ENCODE data around the gene MTFR1L. TPM values are rescaled to one million over a fixed set of nuclear protein-coding genes. Genes with fewer than 3 reads are reported as not detected.

The MTFR1L gene
- total RNA-seq, 2 donors from 2014 or later, result 39.6 to 58.8 TPM

DNA sequence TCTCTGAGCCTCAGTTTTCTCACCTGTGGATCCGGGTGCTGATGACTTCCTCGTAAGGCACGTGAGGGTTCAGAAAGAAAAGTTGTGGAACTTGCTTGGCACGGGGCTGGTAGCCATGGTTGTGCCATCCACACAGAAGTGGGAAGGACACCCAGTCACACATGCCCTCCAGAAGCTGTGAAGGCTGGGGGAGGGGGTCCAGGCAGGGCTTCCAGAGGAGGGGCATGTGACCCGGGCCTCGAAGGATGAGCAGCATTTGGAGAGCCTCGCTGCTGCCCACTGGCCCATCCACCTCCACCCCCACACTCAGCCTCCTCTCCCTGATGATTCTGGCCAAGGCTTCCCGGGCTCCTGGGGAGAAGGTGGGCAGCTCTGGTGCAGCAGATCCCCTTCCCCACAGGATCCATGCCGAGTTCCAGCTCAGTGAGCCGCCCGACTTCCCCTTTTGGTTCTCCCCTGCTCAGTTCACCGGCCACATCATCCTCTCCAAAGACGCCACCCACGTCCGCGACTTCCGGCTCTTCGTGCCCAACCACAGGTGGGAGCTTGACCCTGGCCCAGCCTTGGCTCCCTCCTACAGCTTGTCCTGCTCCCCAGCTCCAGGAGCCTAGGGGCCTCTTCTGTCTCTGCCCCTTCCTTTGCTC is 10.3 kb upstream of the MTFR1L start:
- peaks cover 6% of the 10 kb centered on the region for H3K36me3 Mint-ChIP-seq (ENCODE audit: low read depth)
- H3K27ac Mint-ChIP-seq, result no peak overlapping the region
- no peaks in the 10 kb centered on the region for H3K9me3 Mint-ChIP-seq
- H3K4me3 Mint-ChIP-seq, result no peak overlapping the region
- no peaks in the 10 kb centered on the region for H3K4me1 Mint-ChIP-seq
- ATAC-seq (replicated peaks), result no peak
- no peaks in the 10 kb centered on the region for H3K27me3 Mint-ChIP-seq

DNA sequence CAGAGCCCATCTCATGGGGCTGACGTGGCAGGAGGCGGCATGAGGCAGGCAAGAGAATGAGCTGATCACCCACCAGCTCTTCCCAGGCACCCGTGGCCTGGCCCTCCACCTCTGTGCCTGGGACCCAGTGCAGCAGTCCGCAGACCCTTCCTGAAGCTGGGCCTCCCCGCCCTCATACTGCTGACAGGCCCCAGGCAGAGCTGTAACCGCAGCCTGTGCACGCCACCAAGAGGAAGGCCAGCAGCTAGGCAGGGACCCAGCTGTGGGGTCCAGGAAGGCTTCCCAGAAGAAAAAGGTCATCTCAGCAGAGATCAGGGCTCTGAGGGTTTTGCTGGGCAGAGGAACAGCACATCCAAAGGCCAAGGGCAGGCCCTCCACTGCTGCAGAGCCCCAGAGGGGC is 9.8 kb upstream of the MTFR1L start:
- H3K4me3 Mint-ChIP-seq, result no peak overlapping the region
- H3K9me3 Mint-ChIP-seq, result no peaks in the 10 kb centered on the region
- no peak for ATAC-seq (replicated peaks)
- H3K36me3 Mint-ChIP-seq (ENCODE audit: low read depth), result peaks cover 6% of the 10 kb centered on the region
- H3K27me3 Mint-ChIP-seq, result no peaks in the 10 kb centered on the region
- no peak overlapping the region for H3K27ac Mint-ChIP-seq
- no peaks in the 10 kb centered on the region for H3K4me1 Mint-ChIP-seq

DNA sequence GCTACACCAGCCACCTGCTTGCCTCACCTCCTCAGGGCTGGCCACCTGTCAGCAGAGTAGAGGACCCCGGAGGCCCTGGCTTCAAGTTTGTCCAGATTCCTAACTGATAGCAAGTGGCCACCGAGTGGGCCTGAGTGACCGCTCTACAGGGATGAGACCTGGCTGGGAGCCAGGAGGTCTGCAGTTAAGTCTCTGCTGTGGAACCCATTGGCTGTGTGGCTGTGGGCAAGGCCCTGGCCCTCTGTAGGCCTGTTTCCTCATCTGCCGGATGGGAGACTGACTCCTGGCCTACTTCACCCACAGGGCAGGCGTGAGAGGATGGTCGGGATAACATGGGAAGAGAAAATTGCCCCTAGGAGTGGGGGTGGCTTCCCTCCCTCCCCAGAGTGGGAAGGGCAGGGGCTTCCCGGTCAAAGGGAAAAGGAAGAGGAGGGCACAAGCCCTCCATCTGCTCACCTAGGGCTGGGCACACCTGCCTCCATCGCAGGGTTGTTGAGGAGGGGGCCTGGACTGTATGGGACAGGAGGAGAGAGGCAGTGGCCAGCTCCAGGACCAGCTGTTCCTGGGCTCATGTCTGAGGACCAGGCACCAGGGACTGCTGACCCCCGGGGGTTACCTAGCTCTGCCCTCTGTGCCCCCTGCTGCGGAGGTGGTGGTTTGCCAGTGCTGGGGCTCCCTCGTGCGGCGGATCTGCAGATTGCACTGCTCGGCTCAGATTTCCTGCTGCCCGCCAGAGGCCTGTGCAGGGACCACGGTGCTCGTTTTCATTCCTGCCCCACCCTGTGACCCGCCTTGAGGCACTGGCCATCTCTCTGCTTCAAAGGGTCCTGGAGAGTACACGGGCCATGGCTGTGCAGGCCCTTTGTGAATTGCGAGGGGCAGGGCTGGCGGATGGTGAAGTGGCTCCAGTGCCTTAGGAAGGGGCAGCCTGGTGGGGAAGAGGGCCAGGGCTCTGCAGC is 9.1 kb upstream of the MTFR1L start:
- ATAC-seq (replicated peaks), result peak; percentile 83
- no peak overlapping the region for H3K4me3 Mint-ChIP-seq
- H3K27me3 Mint-ChIP-seq, result no peaks in the 10 kb centered on the region
- no peaks in the 10 kb centered on the region for H3K9me3 Mint-ChIP-seq
- peaks cover 6% of the 10 kb centered on the region for H3K36me3 Mint-ChIP-seq (ENCODE audit: low read depth)
- no peak overlapping the region for H3K27ac Mint-ChIP-seq
- no peaks in the 10 kb centered on the region for H3K4me1 Mint-ChIP-seq

DNA sequence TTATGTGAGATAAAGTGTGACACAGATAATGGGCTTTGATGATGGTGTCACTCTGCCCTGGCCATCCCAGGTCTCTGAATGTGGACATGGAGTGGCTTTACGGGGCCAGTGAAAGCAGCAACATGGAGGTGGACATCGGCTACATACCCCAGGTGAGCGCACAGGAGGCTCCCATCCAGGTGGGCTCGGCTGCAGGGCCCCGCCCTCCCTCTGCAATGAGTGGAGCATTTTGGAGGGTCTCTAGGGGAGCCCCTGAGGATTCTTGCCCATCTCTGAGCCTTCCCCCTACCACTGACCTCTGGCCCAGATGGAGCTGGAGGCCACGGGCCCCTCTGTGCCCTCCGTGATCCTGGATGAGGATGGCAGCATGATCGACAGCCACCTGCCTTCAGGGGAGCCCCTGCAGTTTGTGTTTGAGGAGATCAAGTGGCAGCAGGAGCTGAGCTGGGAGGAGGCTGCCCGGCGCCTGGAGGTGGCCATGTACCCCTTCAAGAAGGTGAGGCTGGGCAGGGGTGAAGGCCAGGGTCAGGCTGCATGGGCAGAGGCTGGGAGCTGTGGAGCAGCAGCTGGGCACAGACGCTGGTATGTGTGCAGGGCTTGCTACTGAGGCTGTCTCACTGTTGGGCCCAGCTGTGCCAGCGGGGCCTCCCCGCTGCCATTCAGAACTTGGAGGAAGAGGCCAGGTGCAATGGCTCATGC is 8.2 kb upstream of the MTFR1L start:
- peaks cover 6% of the 10 kb centered on the region for H3K36me3 Mint-ChIP-seq (ENCODE audit: low read depth)
- ATAC-seq (replicated peaks), result no peak
- H3K4me3 Mint-ChIP-seq, result no peak overlapping the region
- H3K4me1 Mint-ChIP-seq, result no peaks in the 10 kb centered on the region
- no peaks in the 10 kb centered on the region for H3K9me3 Mint-ChIP-seq
- H3K27ac Mint-ChIP-seq, result no peak overlapping the region
- no peaks in the 10 kb centered on the region for H3K27me3 Mint-ChIP-seq

DNA sequence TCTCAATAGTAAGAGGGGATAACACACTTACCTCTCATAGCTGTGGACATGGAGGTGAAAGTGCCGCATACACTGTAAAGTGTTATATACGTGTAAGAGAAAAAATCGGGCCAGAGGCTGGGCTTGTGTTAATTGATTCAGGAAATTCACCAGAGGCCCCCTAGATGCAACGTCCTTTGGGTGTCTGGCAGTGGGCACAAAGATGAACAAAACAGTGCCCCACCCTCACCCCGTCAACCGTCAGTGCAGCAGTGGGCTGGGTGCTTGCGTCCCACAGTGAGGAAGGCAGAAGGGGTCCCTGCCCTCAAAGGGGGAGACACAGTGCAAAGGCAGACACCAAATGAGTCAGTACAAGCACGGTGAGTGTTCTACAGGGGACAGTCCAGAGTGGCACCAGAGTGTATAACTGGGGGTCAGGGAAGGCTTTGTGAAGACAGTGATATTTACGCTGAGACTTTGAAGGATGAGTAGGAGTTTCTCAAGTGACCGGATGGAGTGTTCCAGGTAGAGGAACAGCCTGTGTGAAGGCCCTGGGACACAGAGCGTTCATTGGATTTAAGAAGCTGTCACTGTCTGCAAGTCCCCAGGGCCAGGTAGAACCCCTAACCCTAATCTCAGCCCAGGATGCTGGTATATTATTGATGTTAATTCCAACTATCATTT is 6.6 kb upstream of the MTFR1L start:
- no peaks in the 10 kb centered on the region for H3K9me3 Mint-ChIP-seq
- peaks cover 2% of the 10 kb centered on the region for H3K4me1 Mint-ChIP-seq

DNA sequence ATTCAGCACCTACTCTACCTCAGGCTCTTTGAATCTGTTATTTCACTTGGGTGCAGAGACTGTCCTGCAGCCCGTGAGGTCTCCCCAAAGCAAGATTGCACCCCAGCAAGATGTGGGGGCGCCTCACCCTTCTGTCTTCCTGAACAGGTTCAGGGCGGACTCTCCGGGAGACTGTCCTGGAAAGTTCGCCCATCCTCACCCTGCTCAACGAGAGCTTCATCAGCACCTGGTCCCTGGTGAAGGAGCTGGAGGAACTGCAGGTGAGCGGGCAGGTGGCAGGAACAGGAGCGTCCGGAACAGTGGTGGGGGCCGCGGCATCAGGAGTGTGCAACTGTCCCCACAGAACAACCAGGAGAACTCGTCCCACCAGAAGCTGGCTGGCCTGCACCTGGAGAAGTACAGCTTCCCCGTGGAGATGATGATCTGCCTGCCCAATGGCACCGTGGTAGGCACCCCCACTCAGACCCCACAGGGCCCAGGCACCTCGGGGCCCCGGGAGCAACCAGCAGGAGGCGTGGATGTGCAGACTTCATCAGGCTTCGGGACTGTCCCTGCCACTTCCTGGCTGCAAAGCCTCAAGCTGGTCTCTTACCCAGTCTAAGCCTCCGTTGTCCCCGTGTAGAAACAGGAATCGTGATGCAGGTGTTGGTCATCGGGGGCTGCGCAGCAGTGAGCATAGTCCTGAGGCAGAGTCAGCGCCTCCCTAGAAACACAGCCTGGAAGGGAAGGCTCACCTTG is 5.9 kb upstream of the MTFR1L start:
- Mint-ChIP-seq H3K4me1 (peaks cover 6% of the 10 kb centered on the region), H3K9me3 (no peaks in the 10 kb centered on the region), H3K27me3 (no peaks in the 10 kb centered on the region), H3K27ac (no peak overlapping the region), H3K36me3 (ENCODE audit: low read depth) (peaks cover 6% of the 10 kb centered on the region), H3K4me3 (no peak overlapping the region)
- peak; percentile 40 for ATAC-seq (replicated peaks)

More for the DNA sequence above, 6.6 kb upstream of the MTFR1L start:
- Mint-ChIP-seq H3K4me3 (no peak overlapping the region), H3K27ac (no peak overlapping the region), H3K36me3 (ENCODE audit: low read depth) (peaks cover 6% of the 10 kb centered on the region), H3K27me3 (no peaks in the 10 kb centered on the region)
- ATAC-seq (replicated peaks), result no peak

DNA sequence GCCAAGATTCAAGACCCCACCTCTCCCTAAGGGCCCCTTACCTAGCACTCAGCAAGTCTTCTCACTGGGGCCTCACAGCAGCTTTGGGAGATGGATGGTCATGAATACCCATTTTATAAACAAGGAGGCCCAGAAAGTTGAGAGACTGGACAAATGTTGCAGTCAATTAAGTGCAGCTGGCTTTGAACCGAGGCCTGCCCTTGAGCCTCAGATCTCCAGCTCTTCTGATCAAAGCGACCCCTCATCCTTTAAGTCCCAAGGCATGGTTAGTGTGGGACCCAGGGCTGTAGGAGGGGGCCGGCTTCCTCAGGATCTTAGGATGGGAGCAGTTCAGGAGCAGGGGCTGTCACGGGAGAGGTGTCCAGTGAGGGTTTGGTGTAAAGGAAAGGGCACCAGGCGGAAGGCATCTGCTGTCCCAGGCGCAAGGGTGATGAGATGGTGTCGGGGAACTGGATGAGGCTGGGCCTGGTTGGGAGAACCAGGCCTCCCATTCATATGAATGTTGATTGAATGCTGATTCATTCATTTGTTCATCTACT is 5.1 kb upstream of the MTFR1L start:
- ATAC-seq (replicated peaks), result no peak
- no peaks in the 10 kb centered on the region for H3K27me3 Mint-ChIP-seq
- H3K4me1 Mint-ChIP-seq, result peaks cover 6% of the 10 kb centered on the region
- peaks cover 4% of the 10 kb centered on the region for H3K36me3 Mint-ChIP-seq (ENCODE audit: low read depth)
- peak overlapping the region; percentile 49 for H3K27ac Mint-ChIP-seq
- H3K4me3 Mint-ChIP-seq, result no peak overlapping the region
- no peaks in the 10 kb centered on the region for H3K9me3 Mint-ChIP-seq

DNA sequence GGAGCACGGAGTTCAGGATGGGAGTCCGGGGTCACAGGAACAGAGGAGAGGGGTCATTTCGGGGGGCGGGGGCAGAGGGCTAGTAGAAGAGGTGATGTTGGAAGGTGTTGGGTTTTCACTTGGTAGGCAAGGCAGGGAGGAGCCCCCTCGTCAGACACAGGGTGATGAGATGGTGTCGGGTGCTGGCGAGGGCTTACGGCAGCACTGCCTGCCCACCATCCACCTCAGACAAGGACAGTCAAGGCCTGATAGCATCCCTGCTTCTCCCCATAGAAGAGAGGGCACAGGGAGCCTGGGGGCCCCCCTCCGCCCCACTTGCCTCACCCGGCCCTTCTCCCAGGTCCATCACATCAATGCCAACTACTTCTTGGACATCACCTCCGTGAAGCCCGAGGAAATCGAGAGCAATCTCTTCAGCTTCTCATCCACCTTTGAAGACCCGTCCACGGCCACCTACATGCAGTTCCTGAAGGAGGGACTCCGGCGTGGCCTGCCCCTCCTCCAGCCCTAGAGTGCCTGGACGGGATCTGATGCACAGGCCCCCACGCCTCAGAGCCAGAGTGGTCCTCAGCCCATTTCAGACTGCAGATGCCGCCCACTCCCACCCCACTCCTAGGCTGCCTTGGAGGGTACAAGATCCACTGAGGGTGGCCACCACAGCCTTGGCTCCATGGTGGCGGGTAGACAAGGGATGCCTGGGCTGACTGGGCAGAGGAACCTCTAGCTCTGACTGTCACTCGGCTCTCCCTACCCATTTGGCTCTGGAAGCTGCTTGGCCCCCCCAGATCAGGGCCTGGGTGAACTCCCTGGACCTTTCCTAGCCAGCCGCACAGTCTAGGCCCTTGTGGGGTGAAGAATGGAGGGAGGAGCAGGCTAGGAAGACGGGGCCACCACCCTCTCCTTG is 4.3 kb upstream of the MTFR1L start:
- H3K36me3 Mint-ChIP-seq (ENCODE audit: low read depth), result peaks cover under 1% of the 10 kb centered on the region
- H3K27me3 Mint-ChIP-seq, result no peaks in the 10 kb centered on the region
- H3K4me1 Mint-ChIP-seq, result peaks cover 6% of the 10 kb centered on the region
- H3K27ac Mint-ChIP-seq, result no peak overlapping the region
- H3K9me3 Mint-ChIP-seq, result no peaks in the 10 kb centered on the region
- no peak overlapping the region for H3K4me3 Mint-ChIP-seq
- ATAC-seq (replicated peaks), result no peak

DNA sequence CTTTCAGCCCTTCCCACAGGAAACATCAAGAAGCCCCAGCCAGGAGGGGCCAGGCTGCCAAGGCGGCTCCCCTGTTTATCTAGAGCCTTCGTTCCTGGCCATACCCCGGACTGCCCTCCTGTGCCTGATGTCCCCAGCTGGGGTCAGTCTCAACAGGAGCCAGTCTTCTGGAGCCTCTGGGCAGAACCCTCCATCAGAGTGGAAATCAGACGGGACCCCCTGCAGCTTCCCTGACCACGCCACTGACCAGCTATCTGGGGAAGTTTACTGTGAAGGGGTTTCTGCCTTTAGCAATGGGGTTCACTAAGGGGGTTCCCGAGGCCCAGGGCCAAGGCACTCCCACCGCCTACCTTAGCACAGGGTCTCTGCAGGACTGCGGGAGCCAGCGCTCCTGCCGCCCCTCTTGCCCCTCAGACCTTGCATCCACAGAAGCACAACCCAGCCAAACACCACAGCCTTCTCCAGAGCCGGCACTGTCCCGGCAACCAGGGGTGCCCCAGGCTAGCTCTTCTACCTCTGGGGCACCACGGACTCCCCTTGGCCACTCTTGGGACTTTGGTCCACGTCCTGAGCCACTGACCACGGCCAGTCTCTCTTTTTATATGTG is 3.5 kb upstream of the MTFR1L start:
- no peaks in the 10 kb centered on the region for H3K27me3 Mint-ChIP-seq
- no peak for ATAC-seq (replicated peaks)
- H3K9me3 Mint-ChIP-seq, result no peaks in the 10 kb centered on the region
- no peak overlapping the region for H3K27ac Mint-ChIP-seq
- peaks cover 13% of the 10 kb centered on the region for H3K4me1 Mint-ChIP-seq
- peaks cover 9% of the 10 kb centered on the region for H3K36me3 Mint-ChIP-seq (ENCODE audit: low read depth)
- H3K4me3 Mint-ChIP-seq, result no peak overlapping the region

DNA sequence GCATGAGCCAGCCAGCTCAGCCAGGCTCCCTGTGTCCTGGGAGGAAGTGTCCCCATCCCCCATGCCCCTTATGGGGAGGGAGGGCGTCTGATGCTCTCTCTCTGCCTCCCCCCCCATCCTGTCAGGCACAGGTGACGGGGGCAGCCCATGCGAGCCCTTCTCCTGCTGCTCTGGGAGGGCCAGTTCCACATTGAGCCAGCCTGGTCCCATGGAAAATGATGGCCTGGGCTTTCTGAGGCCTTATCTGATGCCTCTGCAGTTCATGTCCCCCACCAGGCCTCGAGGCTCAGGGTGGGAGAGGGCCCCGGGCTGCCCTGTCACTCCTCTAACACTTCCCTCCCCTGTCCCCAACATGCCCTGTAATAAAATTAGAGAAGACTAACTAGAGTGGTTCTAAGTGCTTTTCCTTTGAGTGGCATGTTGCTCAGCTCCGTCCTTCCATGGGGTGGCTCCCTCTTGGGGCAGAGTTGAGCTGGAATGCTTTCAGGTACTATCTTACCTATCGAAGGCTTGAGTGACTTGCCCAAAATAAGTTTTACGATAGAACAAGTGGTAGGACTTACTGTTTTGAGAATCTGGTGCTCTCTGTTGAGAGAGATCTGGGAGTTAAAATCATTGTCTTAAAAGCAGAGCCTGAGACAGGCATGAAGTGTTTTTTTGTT is 1.8 kb upstream of the MTFR1L start:
- ATAC-seq (replicated peaks), result no peak
- peak overlapping the region; percentile 97 for H3K4me3 Mint-ChIP-seq
- no peaks in the 10 kb centered on the region for H3K9me3 Mint-ChIP-seq
- peak overlapping the region; percentile 96 for H3K27ac Mint-ChIP-seq
- H3K36me3 Mint-ChIP-seq (ENCODE audit: low read depth), result peaks cover 9% of the 10 kb centered on the region
- no peaks in the 10 kb centered on the region for H3K27me3 Mint-ChIP-seq
- peaks cover 23% of the 10 kb centered on the region for H3K4me1 Mint-ChIP-seq

DNA sequence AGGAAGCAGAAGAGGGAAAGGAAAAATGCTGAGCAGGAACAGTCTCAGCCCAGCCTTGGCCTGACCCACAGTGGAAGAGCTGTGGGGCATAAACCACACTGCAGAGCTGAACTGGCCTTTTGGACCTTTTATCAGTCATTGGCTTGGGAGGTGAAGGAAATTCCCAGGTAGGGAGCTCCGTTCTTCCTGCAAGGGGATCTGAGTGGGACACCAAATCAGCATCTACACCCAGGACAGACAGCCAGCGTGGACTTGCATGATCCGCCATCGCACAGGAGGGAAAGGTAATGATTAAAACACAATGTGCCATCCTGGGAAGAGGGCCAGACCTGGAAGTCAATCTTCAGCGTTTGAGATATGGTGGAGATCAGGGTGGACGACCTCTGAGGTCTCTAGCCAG is 1.2 kb upstream of the MTFR1L start:
- H3K27me3 Mint-ChIP-seq, result no peaks in the 10 kb centered on the region
- no peaks in the 10 kb centered on the region for H3K9me3 Mint-ChIP-seq
- no peak for ATAC-seq (replicated peaks)

More for the DNA sequence above, 1.2 kb upstream of the MTFR1L start:
- H3K4me1 Mint-ChIP-seq, result peaks cover 23% of the 10 kb centered on the region
- H3K27ac Mint-ChIP-seq, result peak overlapping the region; percentile 96
- H3K36me3 Mint-ChIP-seq (ENCODE audit: low read depth), result peaks cover 13% of the 10 kb centered on the region
- peak overlapping the region; percentile 97 for H3K4me3 Mint-ChIP-seq

Data from activated T-helper 17 cell treated with anti-CD3 and anti-CD28 coated beads, Interleukin-2, amount 50 U/mL, for 72 hours (primary cell).